ENCODE results near the gene KLF16. TPM values are rescaled to one million over a fixed set of nuclear protein-coding genes. Genes with fewer than 3 reads are reported as not detected.

KLF16 gene
- total RNA-seq, 1 donor from 2014 or later = 6.4 TPM

DNA sequence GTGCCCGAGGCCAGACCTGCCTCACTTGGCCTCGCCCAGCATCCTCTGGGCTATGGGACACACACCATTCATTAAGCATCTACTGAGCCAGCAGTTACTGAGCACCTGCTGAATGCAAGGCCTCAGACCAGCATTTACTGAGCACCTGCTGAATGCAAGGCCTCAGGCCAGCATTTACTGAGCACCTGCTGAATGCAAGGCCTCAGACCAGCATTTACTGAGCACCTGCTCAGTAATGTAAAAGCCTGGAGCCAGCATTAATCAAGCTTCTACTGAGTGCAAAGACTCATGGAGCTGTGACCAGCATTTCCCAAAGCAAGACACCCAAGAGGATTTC is 55.0 kb downstream of the KLF16 start:
- Histone ChIP-seq H3K4me3 (no peak overlapping the region), H3K9me3 (replicated peaks) (no peaks in the 10 kb centered on the region), H3K27ac (replicated peaks) (no peak overlapping the region), H3K36me3 (no peaks in the 10 kb centered on the region), H3K27me3 (ENCODE audit: low read depth) (no peaks in the 10 kb centered on the region), H3K4me1 (peaks cover 21% of the 10 kb centered on the region)
- no peak for DNase-seq
- intact Hi-C loops (cut with micrococcal nuclease) = no loop called here
- TF ChIP-seq, protein P1, sequence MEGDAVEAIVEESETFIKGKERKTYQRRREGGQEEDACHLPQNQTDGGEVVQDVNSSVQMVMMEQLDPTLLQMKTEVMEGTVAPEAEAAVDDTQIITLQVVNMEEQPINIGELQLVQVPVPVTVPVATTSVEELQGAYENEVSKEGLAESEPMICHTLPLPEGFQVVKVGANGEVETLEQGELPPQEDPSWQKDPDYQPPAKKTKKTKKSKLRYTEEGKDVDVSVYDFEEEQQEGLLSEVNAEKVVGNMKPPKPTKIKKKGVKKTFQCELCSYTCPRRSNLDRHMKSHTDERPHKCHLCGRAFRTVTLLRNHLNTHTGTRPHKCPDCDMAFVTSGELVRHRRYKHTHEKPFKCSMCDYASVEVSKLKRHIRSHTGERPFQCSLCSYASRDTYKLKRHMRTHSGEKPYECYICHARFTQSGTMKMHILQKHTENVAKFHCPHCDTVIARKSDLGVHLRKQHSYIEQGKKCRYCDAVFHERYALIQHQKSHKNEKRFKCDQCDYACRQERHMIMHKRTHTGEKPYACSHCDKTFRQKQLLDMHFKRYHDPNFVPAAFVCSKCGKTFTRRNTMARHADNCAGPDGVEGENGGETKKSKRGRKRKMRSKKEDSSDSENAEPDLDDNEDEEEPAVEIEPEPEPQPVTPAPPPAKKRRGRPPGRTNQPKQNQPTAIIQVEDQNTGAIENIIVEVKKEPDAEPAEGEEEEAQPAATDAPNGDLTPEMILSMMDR (IDR thresholded peaks at IDR 0.05; ENCODE audit: borderline replicate concordance) = no peak

DNA sequence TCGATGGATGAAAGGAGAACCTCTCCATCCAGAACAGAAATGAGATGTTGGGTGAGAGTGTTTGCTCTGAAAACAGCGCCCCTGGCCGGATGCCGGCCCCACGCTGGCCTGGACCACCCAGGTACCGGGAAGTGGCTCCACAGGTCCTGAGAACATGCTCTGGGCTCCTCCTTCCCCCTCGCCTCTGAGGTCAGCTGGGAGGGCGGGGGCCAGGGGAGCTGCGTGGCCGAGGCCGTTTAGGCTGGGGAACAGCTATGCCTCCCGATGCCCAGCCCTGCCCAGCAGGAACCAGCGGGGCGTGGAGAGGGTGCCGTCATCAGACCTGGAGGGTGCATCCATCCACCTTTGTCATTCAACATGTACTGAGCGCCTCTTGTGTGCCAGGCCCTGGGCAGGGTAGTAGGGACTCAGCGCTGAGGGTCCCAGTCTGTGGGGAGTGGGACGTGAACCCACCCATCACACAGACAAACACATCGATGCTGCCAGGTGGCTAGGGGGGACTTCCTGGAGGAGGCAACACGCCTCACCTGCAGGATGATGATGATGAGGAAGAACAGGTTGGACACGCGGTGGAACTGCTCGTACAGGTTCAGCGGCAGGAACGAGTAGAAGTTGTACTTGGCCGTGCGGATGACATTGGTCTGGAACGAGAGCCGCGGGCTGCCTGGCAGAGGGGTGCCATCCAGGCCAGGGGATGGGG is 55.5 kb downstream of the KLF16 start:
- no peaks in the 10 kb centered on the region for H3K36me3 ChIP-seq
- no peak overlapping the region for H3K4me3 ChIP-seq
- no peak for DNase-seq
- no peaks in the 10 kb centered on the region for H3K9me3 ChIP-seq (replicated peaks)
- TF ChIP-seq, protein P1 (IDR thresholded peaks at IDR 0.05; ENCODE audit: borderline replicate concordance) = no peak
- intact Hi-C loops (cut with micrococcal nuclease) = no loop called here
- no peaks in the 10 kb centered on the region for H3K27me3 ChIP-seq (ENCODE audit: low read depth)
- H3K4me1 ChIP-seq = peaks cover 16% of the 10 kb centered on the region
- H3K27ac ChIP-seq (replicated peaks) = no peak overlapping the region

DNA sequence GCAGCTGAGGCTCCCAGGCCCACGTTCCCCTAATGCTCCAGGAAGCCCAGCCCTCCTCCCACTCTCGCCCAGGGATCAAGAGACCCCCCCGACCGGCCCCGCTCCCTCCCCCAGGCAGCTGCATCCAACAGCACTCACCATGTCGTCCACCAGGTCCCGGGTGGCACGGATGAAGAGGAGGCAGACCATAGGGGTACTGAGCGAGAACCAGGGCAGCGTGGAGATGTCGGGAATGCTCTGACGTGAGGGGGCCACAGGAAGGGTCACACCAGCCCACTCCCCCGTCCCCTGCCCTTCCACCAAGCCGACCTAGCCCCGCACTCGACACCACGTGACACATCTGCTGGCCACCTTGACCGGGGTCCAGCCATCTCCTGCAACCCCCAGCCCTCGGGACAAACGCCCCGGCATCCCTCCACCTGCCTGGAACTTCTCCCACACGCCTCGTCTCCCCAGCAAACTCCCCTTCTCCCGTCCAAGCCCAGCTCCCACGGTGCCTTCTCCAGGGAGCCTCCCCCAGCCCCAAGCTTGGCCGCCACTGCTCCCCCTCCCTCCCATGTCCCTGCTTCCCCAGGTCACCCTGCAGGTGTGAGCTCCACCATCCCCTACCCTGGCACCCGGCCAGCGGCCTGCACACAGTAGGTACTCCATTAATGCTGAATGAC is 56.2 kb downstream of the KLF16 start:
- TF ChIP-seq, protein P1 (IDR thresholded peaks at IDR 0.05; ENCODE audit: borderline replicate concordance) = no peak

DNA sequence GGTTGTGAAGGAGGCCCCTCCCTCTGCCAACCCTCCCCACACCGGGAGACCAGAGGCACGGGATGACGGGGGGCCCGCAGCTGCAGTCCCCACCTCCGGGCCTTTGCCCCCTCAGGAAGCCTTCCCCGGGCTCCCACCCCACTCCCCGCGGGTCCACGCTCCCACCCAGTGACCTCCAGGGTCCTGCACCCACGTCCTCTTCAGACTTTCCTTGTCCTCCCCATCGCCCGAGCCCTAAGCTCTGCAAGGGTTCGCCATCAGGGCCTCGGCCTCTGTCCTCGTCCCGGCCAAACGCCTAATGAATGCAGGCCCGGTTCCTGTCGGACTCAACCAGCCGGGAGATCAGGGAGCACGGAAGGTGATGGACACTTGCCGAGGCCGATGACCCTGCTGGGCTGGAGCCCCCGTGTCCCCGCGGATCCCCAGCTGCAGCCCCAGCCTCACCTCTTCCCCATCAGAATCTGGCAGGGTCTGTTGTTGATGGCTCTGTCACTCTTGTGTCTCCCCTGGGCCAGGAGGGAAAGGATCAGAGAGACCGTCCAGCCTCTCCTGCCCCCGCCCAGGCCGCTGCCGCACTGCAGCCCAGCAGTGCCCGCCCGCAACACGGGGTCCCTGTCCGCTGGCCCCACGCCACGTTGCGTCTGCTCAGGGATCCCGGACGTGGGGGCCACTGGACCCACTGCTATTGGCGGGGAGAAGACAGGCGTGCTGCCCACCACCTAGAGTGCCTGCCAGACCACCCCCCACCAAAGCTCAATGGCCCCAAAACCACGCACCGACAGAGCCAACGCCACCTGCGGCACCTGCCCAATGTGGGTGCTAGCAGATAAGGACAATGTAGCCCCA is 57.0 kb downstream of the KLF16 start:
- Histone ChIP-seq H3K4me3 (no peak overlapping the region), H3K36me3 (no peaks in the 10 kb centered on the region), H3K27ac (replicated peaks) (no peak overlapping the region), H3K9me3 (replicated peaks) (no peaks in the 10 kb centered on the region), H3K4me1 (peaks cover 2% of the 10 kb centered on the region), H3K27me3 (ENCODE audit: low read depth) (no peaks in the 10 kb centered on the region)
- intact Hi-C loops (cut with micrococcal nuclease) = no loop called here
- no peak for DNase-seq
- TF ChIP-seq, protein P1 (IDR thresholded peaks at IDR 0.05; ENCODE audit: borderline replicate concordance) = no peak

More for the DNA sequence above, 56.2 kb downstream of the KLF16 start:
- H3K36me3 ChIP-seq = no peaks in the 10 kb centered on the region
- H3K27me3 ChIP-seq (ENCODE audit: low read depth) = no peaks in the 10 kb centered on the region
- H3K4me3 ChIP-seq = no peak overlapping the region
- H3K27ac ChIP-seq (replicated peaks) = no peak overlapping the region
- peaks cover 9% of the 10 kb centered on the region for H3K4me1 ChIP-seq
- DNase-seq = no peak
- intact Hi-C loops (cut with micrococcal nuclease) = no loop called here
- H3K9me3 ChIP-seq (replicated peaks) = no peaks in the 10 kb centered on the region

DNA sequence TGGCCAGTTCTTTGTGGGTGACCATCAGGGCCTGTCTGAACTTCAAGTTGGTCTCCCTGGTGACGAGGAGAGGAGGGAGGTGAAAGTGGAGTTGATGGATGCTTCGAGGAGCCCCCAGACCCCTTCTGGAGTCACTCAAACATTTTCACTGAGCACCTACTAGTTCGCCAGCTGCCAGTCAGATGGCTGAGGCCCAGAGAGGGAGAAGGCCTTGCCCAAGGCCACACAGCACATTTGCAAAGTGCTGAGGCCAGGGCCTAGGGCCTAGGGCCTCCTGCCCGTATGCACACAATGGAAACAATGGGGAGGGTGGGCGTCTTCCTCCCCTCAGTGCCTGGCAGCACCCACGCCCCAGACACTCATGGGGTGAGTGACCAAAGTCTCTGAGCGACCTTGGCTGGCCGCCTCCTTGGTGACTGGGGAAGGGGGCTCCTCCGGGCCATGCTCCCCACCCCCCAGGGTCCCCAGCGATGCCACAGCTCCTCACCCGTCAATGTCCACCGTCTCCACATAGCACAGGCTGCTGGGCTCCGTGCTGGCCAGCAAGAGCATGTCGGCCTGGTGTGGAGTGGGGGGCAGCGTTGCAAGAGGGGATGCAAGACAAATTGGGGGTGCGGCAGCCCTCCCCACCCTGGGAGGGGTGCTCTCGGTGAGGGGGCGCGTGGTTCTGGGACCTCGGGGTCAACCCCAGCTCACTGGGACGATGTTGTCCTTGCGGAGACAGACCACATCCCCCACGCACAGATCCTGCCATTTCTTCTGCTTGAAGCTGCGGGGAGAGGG is 57.8 kb downstream of the KLF16 start:
- no peaks in the 10 kb centered on the region for H3K36me3 ChIP-seq
- DNase-seq = no peak
- H3K4me3 ChIP-seq = no peak overlapping the region
- H3K4me1 ChIP-seq = no peaks in the 10 kb centered on the region
- intact Hi-C loops (cut with micrococcal nuclease) = no loop called here
- no peak overlapping the region for H3K27ac ChIP-seq (replicated peaks)
- no peaks in the 10 kb centered on the region for H3K27me3 ChIP-seq (ENCODE audit: low read depth)
- no peaks in the 10 kb centered on the region for H3K9me3 ChIP-seq (replicated peaks)
- TF ChIP-seq, protein P1 (IDR thresholded peaks at IDR 0.05; ENCODE audit: borderline replicate concordance) = no peak
